Measurements from ENCODE around the gene TSPAN4. TPM values are rescaled to one million over a fixed set of nuclear protein-coding genes. Genes with fewer than 3 reads are reported as not detected.

TSPAN4 gene
- total and polyA plus RNA-seq, 2 of the 13 experiments (the other 11 are each of a cell fraction or from before 2014, with no cell fraction given) = 31.7 to 68.3 TPM

DNA sequence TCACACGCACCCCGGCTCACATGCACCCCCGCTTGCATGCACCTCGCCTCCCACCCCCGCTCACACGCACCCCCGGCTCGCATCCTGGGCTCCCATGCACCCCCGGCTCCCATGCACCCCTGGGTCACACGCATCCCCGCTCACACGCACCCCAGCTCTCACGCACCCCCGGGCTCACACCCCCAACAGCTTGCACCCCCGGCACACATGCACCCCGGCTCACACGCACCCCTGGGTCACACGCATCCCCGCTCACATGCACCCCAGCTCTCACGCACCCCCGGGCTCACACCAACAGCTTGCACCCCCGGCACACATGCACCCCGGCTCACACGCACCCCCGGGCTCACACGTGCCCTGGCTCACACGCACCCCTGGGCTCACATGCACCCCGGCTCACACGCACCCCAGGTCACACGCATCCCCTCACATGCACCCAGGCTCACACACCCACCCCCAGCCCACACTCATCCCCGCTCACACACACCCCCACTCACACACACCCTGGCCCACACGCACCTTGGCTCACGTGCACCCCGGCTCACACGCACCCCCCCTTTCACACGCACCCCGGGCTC is 16.2 kb downstream of the TSPAN4 start:
- Histone ChIP-seq H3K79me2 (ENCODE audit: insufficient read depth, low read length) (no peaks in the 10 kb centered on the region), H3K4me3 (replicated peaks in 1 of 3; ENCODE audit: insufficient read depth in 1 of 3, low read depth in 2 of 3, low read length in 3 of 3) (no peak overlapping the region), H3K27me3 (ENCODE audit: control insufficient read depth in 1 of 2, insufficient read depth in 2 of 2, low read length in 2 of 2) (no peaks in the 10 kb centered on the region), H3K4me2 (ENCODE audit: low read depth, low read length) (no peak overlapping the region), H2AFZ (ENCODE audit: low read length) (no peak overlapping the region), H3K36me3 (replicated peaks in 1 of 2; ENCODE audit: control insufficient read depth in 1 of 2, insufficient read depth in 2 of 2, low read length in 2 of 2) (peaks cover 0 to 3% of the 10 kb centered on the region in 2 experiments; a peak in 2 of 5 replicates), H4K20me1 (ENCODE audit: insufficient read depth, low read length) (no peaks in the 10 kb centered on the region; the same call in 1 of the 2 replicates), H3K9ac (ENCODE audit: insufficient read depth, low read depth, low read length) (no peak overlapping the region), H3K27ac (ENCODE audit: extremely low read length, insufficient read depth, low read length) (no peak overlapping the region), H3K9me3 (ENCODE audit: low read length) (no peaks in the 10 kb centered on the region), H3K4me1 (ENCODE audit: insufficient read depth, low read length) (no peaks in the 10 kb centered on the region)
- in situ Hi-C loops (cut with HindIII; ENCODE audit: extremely low pct_ligation_motif_present, low pct_unique_long_range_greater_than_20kb) = no loop called here
- intact Hi-C loops (cut with micrococcal nuclease; ENCODE audit: unreplicated experiment) = no loop called here
- FAIRE-seq (no peak), ATAC-seq (no peak), DNase-seq (ENCODE audit: low spot score) (no peak)
- WGBS (ENCODE audit: low lambda C conversion rate) = 94% methylated on average over 37 of the region's 37 CpGs
- no peak for TF ChIP-seq EP300 (IDR thresholded peaks at IDR 0.05; ENCODE audit: low read depth in 2 of 2, low read length in 2 of 2)
- TF ChIP-seq EP300 (CRISPR knock-in tag; IDR thresholded peaks at IDR 0.05; ENCODE audit: borderline replicate concordance) = no peak
- no peak for TF ChIP-seq ZNF205 (CRISPR knock-in tag; IDR thresholded peaks at IDR 0.05)
- TF ChIP-seq RBFOX2 (IDR thresholded peaks at IDR 0.05; ENCODE audit: low read depth, low read length) = peak; percentile 45; the same call in 1 of the 2 replicates
- TF ChIP-seq TOPORS (CRISPR knock-in tag; IDR thresholded peaks at IDR 0.05) = no peak
- TF ChIP-seq KLF11 (CRISPR knock-in tag; IDR thresholded peaks at IDR 0.05) = no peak
- peak; percentile 90 for TF ChIP-seq HNRNPLL (IDR thresholded peaks at IDR 0.05; ENCODE audit: low read depth, low read length, poor library complexity, severe bottlenecking)
- no peak for TF ChIP-seq MEIS1 (CRISPR knock-in tag; IDR thresholded peaks at IDR 0.05; ENCODE audit: borderline replicate concordance)
- no peak for TF ChIP-seq U2AF2 (IDR thresholded peaks at IDR 0.05; ENCODE audit: low read depth, low read length)
- TF ChIP-seq SNRNP70 (IDR thresholded peaks at IDR 0.05; ENCODE audit: low read depth, low read length) = no peak
- ChIA-PET POLR2A (no interaction called here), CTCF (ENCODE audit: low intra/inter-chr PET ratio, low total read pairs) (no interaction called here)
- no TSS peak for BruUV-seq (replicated peaks)
